Type B pancreatic cell (in vitro differentiated cells): ENCODE measurements around the gene CFAP77. TPM values are rescaled to one million over a fixed set of nuclear protein-coding genes. Genes with fewer than 3 reads are reported as not detected.

ENCODE experiments used
- DNase-seq: peaks from one replicate; pipeline ENCODE4 v3.0.0; 2021; ENCODE audit warnings: mixed read lengths; ENCODE audit not compliant: unreplicated experiment; ENCODE audit errors: extremely low spot score
- H3K27ac Mint-ChIP-seq: 2 replicates; pipeline ENCODE4 v1.8.0; 2021; ENCODE audit warnings: mild to moderate bottlenecking, mixed read lengths
- H3K27me3 Mint-ChIP-seq: 2 replicates; pipeline ENCODE4 v1.8.0; 2021; ENCODE audit warnings: mixed read lengths
- H3K36me3 Mint-ChIP-seq: 2 replicates; pipeline ENCODE4 v1.8.0; 2021; ENCODE audit warnings: mixed read lengths
- H3K4me1 Mint-ChIP-seq: one replicate; pipeline ENCODE4 v1.8.0; 2021; ENCODE audit warnings: mixed read lengths; ENCODE audit not compliant: unreplicated experiment
- H3K4me3 Mint-ChIP-seq: 2 replicates; pipeline ENCODE4 v1.8.0; 2021; ENCODE audit warnings: mild to moderate bottlenecking, mixed read lengths
- H3K9me3 Mint-ChIP-seq: 2 replicates; pipeline ENCODE4 v1.8.0; 2021; ENCODE audit warnings: mixed read lengths
- total RNA-seq: library from RNA; stranded (reverse); gene quantifications from 2 replicates; pipeline ENCODE4 v1.2.1, GENCODE V29; 2021; ENCODE audit warnings: low replicate concordance
- TF ChIP-seq, protein P1 (sequence below): fragments of 200-600 bp; sonication (generic); conservative IDR thresholded peaks from 2 replicates; pipeline ENCODE4 v1.5.0; 2021; ENCODE audit warnings: antibody characterized with exemption, mild to moderate bottlenecking

CFAP77 gene
- total RNA-seq, 1 donor from 2014 or later: 1.5 TPM

DNA sequence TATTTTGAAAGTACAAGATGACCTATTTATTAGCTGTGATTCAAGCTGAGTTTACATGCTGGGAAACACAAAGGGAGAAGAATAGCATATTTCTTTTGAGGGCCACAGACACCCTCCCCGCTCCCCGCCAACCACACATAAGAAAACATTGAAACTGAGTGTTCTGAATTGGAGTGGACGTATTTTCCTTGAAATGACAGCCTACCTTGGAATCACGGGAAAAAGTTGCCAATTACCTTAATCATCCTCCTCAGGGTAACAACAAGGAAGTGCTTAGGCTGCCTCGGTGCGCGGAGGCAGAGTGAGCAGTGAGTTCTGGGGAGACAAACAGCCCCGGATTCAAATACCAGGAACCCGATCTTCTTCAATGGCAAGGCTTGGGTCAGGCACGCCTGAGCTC is 31.4 kb downstream of the CFAP77 start:
- no peaks in the 10 kb centered on the region for H3K4me1 Mint-ChIP-seq
- DNase-seq: no peak
- TF ChIP-seq, protein P1, sequence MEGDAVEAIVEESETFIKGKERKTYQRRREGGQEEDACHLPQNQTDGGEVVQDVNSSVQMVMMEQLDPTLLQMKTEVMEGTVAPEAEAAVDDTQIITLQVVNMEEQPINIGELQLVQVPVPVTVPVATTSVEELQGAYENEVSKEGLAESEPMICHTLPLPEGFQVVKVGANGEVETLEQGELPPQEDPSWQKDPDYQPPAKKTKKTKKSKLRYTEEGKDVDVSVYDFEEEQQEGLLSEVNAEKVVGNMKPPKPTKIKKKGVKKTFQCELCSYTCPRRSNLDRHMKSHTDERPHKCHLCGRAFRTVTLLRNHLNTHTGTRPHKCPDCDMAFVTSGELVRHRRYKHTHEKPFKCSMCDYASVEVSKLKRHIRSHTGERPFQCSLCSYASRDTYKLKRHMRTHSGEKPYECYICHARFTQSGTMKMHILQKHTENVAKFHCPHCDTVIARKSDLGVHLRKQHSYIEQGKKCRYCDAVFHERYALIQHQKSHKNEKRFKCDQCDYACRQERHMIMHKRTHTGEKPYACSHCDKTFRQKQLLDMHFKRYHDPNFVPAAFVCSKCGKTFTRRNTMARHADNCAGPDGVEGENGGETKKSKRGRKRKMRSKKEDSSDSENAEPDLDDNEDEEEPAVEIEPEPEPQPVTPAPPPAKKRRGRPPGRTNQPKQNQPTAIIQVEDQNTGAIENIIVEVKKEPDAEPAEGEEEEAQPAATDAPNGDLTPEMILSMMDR: no peak
- H3K27ac Mint-ChIP-seq: no peak overlapping the region
- no peaks in the 10 kb centered on the region for H3K9me3 Mint-ChIP-seq
- H3K27me3 Mint-ChIP-seq: peaks cover 40% of the 10 kb centered on the region
- no peak overlapping the region for H3K4me3 Mint-ChIP-seq
- no peaks in the 10 kb centered on the region for H3K36me3 Mint-ChIP-seq

DNA sequence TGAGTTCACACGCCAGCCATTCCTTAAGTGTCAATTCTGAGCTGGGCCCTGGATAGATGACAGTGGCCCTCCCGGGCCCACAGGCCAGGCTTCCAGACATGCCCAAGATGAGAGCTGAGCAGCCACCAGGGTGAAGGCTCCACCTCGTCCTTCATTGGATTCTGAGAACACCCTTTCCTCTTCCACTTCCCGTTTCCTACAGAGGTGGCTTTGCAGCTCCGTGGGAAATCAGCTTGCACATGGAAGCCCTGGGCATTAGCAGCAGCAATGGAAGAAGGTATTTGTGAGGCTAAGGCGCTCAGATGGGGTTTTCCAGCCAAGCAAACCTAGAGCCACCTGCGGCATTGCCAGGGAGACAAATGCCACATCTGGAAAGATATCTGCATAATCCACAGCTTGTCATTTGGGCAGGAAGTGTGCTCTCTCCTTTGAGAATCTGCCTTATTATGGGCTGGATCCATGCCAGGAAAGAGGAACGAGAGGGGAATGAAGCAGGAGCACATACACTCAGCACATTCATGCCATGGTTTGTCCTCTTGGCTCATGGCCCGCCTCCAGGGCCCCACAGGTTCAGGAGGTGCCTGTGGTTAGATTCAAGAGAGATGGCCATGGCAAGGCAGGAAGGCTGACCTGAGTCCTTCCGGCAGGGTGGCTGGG is 34.1 kb downstream of the CFAP77 start:
- no peak overlapping the region for H3K4me3 Mint-ChIP-seq
- H3K27ac Mint-ChIP-seq: no peak overlapping the region
- TF ChIP-seq, protein P1: no peak
- no peaks in the 10 kb centered on the region for H3K9me3 Mint-ChIP-seq
- H3K4me1 Mint-ChIP-seq: no peaks in the 10 kb centered on the region
- DNase-seq: no peak
- H3K36me3 Mint-ChIP-seq: no peaks in the 10 kb centered on the region
- peaks cover 51% of the 10 kb centered on the region for H3K27me3 Mint-ChIP-seq

DNA sequence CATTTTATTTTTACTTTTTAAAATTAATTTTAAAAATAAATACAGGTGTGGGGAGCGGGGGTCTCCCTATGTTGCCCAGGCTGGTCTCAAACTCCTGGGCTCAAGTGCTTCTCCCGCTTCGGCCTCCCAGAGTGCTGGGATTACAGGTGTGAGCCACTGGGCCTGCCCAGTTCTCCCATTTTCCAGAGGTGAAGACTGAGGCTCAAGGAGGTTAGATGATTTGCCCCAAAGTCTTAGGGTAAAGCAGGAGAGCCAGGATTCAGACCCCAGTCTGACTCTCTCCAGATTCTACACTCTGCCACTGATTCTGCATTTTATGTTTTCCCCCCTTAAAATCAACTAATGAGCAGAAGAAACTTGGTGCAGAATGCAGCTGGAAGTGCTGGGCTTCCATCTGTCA is 36.9 kb downstream of the CFAP77 start:
- TF ChIP-seq, protein P1: no peak
- no peak overlapping the region for H3K27ac Mint-ChIP-seq
- no peaks in the 10 kb centered on the region for H3K4me1 Mint-ChIP-seq
- H3K9me3 Mint-ChIP-seq: no peaks in the 10 kb centered on the region
- no peaks in the 10 kb centered on the region for H3K36me3 Mint-ChIP-seq
- H3K4me3 Mint-ChIP-seq: no peak overlapping the region
- no peak for DNase-seq
- peaks cover 56% of the 10 kb centered on the region for H3K27me3 Mint-ChIP-seq

DNA sequence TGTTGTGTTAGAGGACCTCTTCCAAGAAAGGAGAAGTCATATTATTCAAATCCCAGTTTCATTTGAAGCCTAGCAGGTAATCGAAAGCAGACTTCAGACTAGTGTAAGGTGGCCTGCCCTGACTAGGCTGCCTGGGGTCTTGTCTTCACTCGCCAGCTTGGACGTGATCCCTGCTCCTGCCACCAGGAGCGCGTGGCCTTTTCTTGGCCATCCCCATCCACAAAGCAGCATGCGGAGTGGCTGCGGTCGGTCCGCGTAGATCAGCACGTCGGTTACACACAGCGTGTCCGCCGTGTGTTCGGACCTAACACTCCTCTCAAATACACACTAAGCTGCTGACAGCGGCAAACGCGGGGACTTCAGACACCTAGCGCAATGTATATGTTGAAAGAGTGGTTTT is 37.3 kb downstream of the CFAP77 start:
- H3K27ac Mint-ChIP-seq: no peak overlapping the region
- no peaks in the 10 kb centered on the region for H3K9me3 Mint-ChIP-seq
- peaks cover 59% of the 10 kb centered on the region for H3K27me3 Mint-ChIP-seq
- no peak overlapping the region for H3K4me3 Mint-ChIP-seq
- no peaks in the 10 kb centered on the region for H3K36me3 Mint-ChIP-seq
- TF ChIP-seq, protein P1: peak; percentile 71
- no peaks in the 10 kb centered on the region for H3K4me1 Mint-ChIP-seq
- no peak for DNase-seq

DNA sequence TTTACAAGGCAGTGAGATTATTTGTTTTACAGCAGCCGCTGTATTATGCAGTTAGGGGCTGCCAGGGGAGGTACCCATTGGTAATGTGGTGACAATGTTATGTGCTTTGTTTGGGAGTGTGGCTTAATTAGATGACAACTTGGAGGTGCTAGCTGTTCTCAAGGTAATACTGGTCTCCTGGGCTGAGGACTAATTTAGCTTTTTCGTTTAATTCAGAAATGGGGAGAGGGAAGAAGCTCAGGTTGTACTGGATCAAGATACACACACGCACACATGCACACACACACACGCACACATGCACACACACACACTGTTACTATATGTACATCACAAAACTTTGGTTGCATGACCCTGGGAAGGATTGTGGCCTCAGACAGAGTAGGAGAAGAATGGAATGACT is 37.9 kb downstream of the CFAP77 start:
- no peaks in the 10 kb centered on the region for H3K9me3 Mint-ChIP-seq
- no peaks in the 10 kb centered on the region for H3K4me1 Mint-ChIP-seq
- DNase-seq: no peak
- no peaks in the 10 kb centered on the region for H3K36me3 Mint-ChIP-seq
- H3K27me3 Mint-ChIP-seq: peaks cover 61% of the 10 kb centered on the region
- H3K27ac Mint-ChIP-seq: no peak overlapping the region
- H3K4me3 Mint-ChIP-seq: no peak overlapping the region
- TF ChIP-seq, protein P1: no peak

DNA sequence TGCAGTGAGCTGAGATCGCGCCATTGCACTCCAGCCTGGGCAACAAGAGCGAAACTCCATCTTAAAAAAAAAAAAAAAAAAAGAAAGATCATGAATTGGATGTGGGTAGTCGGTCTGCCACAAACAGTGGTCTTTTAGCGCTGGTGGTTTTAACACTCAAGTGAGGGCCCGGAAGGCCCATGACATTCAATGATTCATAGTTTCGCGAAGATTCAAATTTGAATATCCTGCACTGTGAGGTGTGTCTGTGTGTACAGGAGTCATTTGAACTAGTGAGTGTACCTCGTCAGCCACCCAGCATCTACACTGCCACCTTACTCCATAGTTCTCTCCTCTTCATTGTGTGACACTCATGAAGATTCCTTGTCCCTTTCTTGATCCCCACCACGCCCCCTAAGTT is 41.3 kb downstream of the CFAP77 start:
- Mint-ChIP-seq H3K27ac (no peak overlapping the region), H3K27me3 (peaks cover 74% of the 10 kb centered on the region), H3K36me3 (no peaks in the 10 kb centered on the region), H3K4me1 (no peaks in the 10 kb centered on the region), H3K9me3 (no peaks in the 10 kb centered on the region), H3K4me3 (no peak overlapping the region)
- no peak for DNase-seq
- TF ChIP-seq, protein P1: no peak
